DND-41 (cell line): Measurements from ENCODE around the gene RALGAPA2.

Experiments
- EZH2 ChIP-seq: IDR thresholded peaks from 3 replicates; pipeline ENCODE4 v1.6.1; 2012; ENCODE audit warnings: borderline replicate concordance, low read depth, mild to moderate bottlenecking, moderate library complexity, low read length, inconsistent platforms; ENCODE audit not compliant: severe bottlenecking
- TF ChIP-seq, protein P1 (sequence below): IDR thresholded peaks from 2 replicates; pipeline ENCODE4 v1.5.1; 2012; ENCODE audit warnings: borderline replicate concordance, low read length, moderate library complexity, mild to moderate bottlenecking; ENCODE audit not compliant: poor library complexity, severe bottlenecking; ENCODE audit errors: extremely low read depth

DNA sequence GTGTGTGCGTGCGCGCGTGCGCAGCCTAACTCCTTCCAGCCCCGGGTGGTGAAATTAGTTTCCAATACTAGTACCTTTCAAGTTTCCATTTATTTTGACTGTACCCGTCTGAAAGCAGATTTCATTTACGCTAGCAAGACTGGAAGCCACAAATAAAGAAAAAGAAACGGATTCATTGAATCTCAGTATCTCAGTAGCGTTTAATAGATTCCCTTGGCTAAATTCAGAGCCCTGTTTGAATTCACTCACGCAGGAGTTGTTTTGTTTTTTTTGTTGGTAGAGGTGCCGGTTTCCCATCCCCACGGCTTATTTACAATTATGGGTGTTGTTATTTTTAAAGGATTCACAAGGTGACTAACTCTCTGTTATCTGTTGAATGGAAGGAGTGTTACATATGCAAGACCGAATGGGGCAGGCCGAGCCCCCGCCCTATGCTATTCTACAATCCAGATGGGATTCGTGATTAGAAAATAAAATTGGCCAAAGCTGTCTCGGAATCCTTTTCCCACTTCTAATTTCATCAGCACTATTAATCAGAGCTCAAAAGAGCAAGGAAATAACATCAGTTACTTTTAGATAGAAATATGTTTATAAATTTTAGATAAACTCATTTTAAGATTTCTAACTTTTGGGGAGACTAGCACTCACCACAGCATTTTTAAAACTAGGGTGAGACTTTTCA is 346.8 kb downstream of the RALGAPA2 start:
- TF ChIP-seq, protein P1, sequence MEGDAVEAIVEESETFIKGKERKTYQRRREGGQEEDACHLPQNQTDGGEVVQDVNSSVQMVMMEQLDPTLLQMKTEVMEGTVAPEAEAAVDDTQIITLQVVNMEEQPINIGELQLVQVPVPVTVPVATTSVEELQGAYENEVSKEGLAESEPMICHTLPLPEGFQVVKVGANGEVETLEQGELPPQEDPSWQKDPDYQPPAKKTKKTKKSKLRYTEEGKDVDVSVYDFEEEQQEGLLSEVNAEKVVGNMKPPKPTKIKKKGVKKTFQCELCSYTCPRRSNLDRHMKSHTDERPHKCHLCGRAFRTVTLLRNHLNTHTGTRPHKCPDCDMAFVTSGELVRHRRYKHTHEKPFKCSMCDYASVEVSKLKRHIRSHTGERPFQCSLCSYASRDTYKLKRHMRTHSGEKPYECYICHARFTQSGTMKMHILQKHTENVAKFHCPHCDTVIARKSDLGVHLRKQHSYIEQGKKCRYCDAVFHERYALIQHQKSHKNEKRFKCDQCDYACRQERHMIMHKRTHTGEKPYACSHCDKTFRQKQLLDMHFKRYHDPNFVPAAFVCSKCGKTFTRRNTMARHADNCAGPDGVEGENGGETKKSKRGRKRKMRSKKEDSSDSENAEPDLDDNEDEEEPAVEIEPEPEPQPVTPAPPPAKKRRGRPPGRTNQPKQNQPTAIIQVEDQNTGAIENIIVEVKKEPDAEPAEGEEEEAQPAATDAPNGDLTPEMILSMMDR: no peak
- no peak for TF ChIP-seq EZH2
